LHCN-M2 (cell line): ENCODE measurements around the gene SLC9A6. TPM values are rescaled to one million over a fixed set of nuclear protein-coding genes. Genes with fewer than 3 reads are reported as not detected.
A peak's percentile ranks its signal among the peaks of the same experiment; 100 is the strongest.
"Not testable (repeated sequence)": the region's sequence is repeated elsewhere in the genome, so short reads cannot be mapped to it uniquely, and the experiment has no call there.

ENCODE experiments used
- DNase-seq: peaks from one replicate; pipeline ENCODE4 v3.0.0-alpha.2; 2012; ENCODE audit warnings: low read depth
- total RNA-seq: library from RNA; depleted of rRNA; stranded (reverse); fragments of >200 nt; gene quantifications from 2 replicates; pipeline ENCODE4 v1.2.3, GENCODE V29; 2014

Gene SLC9A6
- total RNA-seq, 1 experiment from 2014 or later, result 23.6 TPM

DNA sequence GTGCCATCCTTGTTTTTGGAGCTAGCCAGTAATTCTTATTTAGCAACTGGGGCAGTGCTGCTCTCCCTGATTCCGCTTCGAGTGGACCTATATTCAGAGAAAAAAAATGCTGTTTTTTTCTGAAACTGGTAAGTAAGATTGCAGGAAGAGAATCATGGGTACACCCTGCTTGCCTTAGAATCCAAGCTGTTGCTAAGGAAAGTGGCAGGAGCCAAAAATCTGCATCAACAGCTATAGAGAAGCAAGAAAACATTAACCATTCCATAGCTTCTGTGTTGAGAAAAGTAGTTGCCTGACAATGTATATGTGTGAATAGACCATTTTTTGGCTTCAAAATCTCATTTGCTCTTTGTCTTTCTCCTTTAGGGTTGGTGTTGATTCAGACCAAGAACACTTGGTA is 44.5 kb downstream of the SLC9A6 start:
- DNase-seq, result no peak

DNA sequence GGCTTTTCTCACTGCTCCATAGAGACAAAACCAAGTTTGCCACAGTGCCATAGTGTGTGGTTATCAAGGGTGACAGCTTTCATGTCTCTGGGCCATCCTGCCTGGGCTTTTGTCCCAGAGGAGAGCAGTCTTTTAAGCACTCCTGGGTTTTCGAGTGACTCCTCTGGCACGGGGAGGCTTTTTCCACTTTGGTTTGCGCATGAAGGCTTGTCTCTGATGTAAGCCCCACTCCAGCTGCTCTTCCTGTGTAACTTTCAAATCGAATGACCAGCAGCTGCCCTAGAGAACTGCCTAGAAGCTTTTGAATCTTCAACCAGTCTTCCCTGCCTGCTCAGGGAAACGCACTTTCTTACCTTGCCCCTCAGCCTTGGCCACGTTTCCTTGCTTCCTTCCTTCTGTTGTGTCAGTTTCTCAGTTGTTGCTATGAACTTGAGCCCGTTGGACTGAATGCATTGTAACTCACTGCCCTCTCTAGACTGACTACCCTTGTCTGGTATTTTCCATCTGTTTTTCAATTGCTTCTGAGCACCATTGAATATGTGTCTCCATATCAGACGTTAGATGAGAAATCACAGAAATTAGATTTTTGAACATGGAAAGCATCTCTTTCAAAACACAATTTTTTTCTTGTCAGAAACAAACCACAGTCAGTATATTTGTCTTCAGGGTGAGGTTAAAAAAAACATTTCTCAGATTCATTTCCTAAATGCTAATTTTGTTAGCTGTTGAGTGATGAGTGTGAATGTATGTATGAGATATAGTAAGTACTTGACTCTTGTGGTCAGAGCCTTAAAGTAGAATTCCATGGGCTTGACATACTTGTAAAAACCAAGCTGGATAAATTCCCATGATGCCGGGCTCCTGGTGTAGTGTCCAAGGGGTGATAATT is 45.3 kb downstream of the SLC9A6 start:
- DNase-seq, result peak; percentile 58

DNA sequence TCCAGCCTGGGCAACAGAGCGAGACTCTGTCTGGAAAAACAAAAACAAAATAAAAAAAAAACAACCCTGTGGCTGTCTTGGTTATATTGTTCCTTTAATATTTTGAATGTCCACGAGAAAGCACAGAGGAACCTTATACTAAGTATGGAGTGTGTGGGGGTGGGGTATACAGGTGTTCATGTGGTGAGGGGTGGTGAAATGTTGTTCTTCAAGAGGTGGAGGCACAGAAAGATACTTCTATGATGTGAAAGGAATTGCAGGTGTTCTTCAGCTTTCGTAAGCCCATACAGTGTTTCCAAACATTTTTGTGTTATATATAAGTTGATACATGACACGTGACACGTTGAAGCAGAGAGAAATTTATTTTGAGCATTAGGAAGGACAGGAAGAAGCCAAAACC is 46.4 kb downstream of the SLC9A6 start:
- no peak for DNase-seq

DNA sequence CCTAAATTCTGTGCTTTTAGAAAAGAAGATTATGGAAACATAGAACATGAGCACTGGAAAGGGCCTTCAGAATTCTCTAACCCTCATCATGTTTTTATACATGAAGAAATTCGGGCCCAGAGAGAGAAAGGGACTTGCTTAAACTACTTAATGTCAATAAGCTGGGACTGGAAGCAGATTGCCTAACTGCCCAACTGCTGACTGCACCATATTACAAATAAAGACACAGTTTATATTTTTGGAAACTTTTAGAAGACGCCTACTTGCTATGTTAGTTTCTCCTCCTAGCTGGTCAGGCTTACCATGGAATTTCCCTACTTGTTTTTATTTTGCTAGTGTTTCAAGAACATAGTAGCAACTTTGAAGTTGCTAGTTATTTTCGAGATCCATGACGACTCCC is 47.1 kb downstream of the SLC9A6 start:
- no peak for DNase-seq

DNA sequence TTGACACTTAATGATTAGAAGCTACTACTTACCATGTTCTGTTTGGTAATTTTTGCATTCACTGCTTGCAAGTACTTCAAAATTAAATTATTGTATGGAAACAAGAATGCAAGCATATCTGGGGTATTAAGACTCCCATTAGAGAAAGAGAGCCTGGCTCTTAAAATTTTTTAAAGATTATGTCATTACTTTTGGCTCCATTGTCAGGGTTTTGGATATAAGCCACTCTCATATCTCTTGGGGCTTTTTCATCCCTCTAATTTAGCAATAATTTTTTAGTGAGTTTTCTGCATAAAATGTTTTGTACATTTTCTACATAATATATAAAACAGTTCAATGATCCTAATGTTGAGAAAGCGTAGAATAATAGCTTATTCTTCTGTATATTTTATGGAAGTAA is 49.4 kb downstream of the SLC9A6 start:
- no peak for DNase-seq

DNA sequence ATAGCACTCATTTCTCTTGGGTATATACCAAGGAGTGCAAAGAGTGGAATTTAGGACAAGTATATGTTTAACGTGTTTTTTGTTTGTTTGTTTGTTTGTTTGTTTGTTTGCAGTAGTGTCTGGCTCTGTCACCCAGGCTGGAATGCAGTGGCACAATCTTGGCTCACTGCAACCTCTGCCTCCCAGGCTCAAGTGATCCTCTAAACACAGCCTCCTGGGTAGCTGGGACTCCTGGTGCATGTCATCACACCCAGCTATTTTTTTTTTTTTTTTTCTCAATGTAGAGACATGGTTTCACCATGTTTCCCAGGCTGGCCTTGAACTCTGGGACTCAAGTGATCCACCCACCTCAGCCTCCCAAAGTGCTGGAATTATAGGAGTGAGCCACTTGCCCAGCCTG is 50.4 kb downstream of the SLC9A6 start:
- no peak for DNase-seq

DNA sequence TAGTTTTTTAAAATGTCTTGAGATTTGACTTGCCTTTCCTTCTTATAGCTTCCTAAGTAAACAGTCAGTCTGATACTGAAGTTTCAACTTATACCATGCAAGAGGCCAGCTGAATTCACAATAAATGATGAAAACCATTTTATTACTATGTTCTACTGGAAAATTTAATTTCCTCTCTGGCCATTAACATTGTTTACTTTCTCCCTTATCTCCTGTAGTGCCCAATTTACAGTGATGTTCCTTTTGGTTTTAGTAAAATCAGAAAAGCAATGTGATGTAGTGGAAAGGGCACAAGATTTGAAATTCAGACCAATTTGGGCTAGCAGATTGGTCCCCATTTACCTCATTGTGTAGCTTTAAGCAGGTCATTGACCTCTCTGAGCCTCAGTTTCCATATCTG is 54.2 kb downstream of the SLC9A6 start:
- DNase-seq, result no peak

DNA sequence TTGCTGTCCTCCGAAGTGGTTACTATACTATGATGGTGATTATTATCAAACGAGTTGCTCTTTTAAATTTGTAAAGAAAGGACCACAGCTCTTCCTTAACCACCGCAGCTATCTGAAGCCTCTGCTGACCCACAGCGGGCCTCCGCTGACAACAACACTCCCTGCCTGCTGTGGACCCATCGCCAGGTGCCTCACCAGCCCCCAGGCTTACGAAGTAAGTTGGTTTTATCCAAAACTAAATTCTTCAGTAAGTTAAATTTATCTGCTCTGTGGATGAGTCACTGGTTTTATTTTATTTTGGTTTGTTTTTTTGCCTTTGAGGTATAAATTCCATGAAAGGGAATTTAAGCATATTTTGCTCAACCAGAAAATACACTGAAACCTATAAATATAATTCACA is 54.7 kb downstream of the SLC9A6 start:
- DNase-seq, result no peak

DNA sequence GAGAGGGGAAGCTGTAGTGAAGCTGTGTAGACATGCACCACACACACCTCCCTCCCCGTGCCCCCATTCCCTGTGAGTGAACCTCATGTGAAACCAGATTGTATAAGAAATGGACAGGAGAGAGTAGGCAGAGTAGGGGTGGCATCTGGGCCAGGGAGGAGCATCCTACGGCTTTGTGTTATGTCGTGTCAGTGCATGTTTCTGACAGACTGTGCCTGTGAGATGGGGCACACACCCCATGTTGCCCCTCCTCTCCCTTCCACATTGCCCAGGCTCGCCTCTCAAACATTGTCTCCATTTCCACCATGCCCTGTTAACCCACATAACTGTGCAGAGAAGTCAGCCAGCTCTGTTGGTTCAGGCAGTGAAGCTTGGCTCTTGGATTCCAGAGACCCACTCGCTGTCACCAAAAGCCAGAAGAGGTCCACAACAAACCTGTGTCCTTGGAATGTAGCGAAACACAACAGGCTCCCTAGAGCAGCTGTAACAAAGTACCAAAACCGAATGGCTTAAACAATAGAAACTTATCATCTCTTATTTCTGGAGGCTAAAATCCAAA is 56.1 kb downstream of the SLC9A6 start:
- no peak for DNase-seq

DNA sequence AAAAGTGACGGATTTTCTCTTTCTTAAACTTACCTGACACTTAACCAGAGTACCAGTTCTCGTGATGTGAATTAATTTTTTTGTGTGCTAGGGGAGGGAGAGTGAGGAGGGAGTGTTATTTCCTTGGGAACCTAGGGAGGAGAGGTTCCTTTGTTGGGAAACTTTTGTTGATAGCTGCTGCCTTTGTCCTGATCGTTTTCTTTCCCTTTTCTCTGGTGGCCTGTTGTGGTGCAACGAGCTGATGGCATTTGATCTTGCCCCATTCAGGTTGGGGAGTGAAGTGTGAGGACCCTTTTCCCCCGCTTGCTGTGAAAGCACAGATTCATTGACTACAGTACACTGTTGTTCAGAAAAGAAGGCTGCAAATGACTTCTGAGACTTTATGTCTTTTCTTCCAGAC is 59.8 kb downstream of the SLC9A6 start:
- no peak for DNase-seq

DNA sequence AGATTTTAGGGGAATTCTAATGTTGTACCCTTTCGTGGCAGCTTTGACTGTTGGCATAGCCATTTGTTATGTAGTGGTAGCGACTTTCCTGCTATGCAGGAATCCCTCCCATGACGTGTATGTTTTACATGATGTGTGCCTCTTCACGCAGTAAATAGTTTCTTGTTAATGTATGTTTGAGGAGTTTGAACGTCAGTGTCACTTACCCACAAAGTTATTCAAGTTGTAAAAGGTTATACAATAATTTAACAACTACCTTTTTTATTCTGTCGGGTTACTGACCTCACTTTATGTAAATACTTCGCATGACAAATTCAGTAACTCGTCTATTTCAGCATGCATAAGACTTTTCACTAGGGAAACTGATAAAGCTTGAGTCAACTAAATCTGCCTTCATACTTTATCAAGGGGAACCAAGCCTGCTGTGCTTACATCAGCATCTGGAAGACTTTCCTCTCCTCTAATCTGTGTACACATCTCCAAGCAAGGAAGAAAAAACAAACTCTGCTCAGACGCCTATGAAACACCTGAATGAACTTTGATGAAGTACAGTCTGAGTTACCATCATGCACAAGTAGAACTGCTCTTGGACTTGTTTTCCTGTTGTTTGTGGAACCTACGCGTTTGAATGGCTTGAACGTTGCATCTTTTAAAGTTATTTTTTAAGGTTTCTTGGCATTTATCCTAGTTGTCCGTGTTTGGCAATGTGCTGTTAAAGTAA is 61.2 kb downstream of the SLC9A6 start:
- DNase-seq, result no peak

DNA sequence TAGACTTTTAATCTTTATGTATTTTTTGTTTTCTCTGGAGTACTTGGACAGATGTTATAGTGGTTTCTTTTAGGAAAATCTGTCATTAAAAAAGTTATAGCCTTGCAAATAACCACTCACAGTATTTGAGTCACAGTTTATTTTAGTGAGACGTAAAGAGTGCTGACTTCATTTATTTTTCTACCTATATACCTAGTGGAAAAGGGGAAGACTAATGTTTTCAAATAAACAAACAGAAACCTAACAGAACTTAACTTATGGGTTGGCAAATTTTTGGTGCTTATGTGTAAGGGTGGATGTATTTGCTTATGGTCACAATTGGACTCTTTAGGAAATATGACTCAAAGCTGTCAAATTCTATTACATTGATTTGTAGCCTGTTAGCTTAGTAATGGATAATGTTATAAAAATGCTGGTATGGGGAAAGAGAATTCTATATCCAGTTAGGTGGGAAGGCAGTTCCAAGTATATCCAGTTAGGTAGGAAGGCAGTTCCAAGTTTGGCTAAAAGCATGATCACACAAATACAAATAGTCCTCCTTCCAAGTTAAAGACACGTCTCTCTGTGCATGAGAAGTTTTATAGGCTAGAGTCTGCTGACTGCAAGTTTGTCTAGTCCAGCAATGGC is 61.9 kb downstream of the SLC9A6 start:
- no peak for DNase-seq

DNA sequence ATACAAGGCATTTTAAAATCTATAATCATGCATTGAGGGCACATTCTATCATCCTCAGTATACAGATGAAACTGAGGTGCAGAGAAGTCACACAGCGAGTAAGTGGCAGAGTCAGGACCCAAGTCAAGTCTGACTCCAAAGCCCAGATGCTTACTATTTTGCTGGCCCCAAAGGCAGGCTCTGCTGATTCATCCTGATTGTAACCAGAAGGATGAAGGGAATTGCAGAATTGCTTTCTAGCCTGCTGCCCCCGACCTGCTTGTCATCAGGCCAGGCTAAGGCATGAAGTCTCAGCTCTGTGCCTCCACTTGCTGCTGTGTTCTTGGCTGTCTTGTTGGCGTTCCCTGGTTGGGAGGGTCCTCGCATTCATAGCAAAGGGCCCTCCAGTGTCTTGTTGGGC is 62.7 kb downstream of the SLC9A6 start:
- DNase-seq, result no peak

DNA sequence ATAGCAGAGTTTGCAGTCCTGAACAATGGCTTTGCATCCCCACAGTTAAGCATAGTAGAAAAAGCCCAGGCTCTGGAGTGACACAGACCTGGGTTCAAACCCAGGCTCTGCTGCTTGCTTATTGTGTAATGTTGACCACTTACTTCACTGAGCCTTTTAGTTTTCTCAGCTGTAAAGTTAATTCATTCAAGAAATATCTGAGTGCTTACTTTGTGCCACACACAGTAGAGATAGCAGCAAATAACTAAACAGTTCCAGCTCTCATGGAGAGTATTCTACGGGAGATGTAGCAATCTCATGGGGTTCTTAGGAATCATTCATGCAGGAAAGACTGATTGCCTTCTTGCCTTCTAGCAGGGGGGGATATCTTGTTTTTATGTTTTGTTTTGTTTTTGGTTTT is 63.2 kb downstream of the SLC9A6 start:
- no peak for DNase-seq

DNA sequence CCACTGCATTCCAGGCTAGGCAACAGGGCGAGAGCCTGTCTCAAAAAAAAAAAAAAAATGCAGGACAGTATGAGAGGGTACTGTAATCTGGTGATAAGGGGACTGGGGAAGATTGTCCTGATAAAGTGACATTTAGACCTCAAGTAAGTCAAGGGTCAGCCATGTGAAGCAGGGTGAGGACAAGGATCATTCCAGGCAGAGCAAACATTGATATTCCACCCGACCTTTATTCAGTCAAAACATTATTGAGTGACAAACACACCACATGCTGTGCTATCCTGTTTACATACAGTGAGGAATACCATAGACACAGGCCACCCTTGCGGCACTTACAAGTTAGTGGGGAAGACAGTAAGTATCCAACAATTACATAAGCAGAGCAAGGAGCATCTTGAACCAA is 64.4 kb downstream of the SLC9A6 start:
- DNase-seq, result no peak

DNA sequence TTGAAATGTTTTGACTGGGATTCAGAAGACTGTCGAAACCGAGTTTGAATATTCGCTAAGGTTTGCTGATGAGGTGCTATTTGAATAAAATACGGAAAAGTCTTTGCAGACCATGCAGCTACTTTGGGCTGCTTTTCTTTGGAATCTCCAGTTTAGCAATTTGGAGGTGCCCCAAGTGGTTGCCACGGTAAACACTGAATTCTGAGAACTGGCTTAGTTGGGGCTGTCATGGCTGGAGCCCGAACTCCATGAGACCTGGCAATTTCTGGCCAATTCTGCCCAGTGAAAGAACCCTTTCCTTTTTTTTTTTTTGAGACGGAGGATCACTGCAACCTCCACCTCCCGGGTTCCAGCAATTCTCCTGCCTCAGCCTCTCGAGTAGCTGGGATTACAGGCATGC is 65.6 kb downstream of the SLC9A6 start:
- DNase-seq, result not testable (repeated sequence)

DNA sequence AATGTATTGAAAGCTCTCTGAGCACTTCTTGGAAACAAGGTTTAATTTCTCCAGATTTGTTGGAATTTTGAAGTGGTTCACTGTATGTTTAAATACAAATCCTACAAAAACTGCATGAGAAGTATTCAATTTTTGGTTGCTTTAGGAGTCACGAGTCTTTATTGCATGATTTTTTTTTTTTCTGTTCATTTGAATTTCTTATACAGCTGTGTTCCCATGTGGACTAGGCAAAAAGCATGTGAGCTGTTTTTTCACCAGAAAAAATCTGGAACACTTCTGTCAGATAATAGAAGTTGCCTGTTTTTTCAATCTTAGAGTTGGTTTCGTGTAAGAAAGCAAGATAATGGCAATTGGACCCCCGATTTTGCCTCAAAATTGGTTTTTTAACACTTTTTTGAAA is 66.4 kb downstream of the SLC9A6 start:
- DNase-seq, result no peak

DNA sequence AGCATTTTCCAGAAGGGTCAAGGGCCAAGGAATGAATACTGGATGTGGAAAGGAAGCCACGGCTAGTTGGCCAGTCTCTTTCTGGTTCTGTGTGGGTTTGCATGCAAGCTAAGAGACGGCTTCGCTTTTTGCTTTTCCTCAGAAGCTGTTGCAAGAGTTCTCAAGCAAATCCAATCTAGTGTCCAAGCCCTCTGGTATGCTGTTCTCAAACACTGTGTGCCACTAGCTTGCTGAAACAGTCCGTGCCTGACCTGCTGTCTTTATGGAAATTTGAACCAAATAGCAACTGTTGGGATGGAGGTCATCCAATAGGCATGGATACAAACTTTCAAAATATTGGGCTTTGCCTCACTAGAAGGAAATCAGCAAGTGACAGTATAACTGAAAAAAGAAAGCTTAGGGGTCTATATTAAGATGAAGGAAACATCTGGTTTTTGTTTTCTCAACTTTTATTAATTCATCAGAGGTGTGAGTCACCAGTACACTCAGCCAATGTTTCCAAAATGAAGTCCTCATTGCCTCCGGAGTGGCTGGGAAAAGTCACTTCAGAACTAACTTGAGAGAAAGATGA is 70.5 kb downstream of the SLC9A6 start:
- DNase-seq, result peak; percentile 79

DNA sequence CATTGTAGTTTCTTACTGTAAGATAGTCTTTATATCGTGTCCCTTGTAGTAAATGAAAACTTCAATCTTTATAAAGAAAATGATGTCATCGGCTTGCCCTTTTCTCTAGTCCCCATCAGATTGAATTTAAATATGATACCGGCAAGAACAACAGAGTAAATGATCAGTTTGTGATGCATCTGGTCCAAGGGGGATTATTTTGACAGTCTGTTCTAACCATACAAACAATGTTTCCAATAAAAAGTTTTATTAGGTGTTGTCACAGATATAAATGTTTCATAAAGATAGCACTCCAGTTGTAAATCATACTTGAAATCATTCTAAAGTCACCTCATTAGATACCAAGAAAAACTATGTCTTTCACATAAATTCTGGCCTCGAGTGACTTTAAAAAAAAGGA is 72.3 kb downstream of the SLC9A6 start:
- DNase-seq, result no peak

DNA sequence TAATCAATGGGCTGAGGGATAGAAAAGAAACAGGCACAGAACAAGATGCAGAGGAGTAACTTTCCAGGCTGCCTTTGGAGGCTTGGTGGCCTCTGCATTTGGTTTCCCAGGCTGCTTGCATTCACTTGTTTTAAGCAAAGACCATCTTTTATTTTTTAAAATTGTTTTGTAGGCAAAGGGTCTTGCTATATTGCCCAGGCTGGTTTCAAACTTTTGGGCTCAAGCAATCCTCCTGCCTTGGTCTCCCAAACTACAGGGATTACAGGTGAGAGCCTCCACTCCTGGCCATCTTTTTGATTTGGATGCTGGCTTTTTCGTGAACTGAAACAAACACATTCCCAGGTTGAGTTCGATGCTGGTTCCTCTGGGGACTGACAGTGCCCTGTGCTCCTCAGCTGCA is 74.1 kb downstream of the SLC9A6 start:
- no peak for DNase-seq

DNA sequence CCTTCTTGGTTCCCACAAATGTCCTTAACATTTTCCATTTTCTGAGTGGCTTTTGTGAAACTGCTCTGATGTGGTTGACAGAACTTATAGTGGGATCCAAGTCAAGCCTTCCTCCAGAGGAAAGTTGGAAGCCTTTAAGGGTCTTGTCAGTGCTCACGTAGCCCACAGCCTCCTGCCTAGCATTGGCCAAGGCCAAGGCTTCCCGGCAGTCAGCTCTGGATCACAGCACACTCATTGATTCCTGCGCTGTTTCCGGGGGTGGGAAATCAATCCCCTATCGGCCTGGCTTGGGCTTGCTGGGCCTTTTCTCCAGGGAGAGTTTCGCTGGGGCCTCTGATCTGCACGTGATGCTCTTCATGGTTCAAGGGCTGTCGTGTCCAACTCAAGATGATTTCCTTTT is 76.1 kb downstream of the SLC9A6 start:
- no peak for DNase-seq

DNA sequence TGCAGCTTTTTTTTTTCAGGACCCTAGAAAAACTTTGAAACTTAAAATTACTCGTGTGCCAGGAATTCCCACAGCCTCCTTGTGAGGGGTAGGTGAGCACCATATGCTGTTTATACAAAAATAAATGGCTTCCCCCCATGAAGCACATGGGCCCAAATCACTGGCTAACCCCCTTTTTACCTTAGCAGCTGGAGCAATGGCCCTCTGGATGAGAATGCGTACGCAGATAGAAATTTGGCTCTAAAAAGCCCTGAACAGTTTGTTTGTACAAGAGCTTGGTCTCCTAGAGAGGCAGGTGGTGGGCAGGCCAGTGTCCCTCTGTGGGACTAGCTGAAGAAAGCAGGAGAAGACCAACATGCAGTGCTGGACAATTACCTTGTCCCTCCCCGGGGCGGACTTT is 76.5 kb downstream of the SLC9A6 start:
- DNase-seq, result no peak
